Coronary artery (tissue), 2 donors: ENCODE results near the gene ETV3.

Source experiments
- DNase-seq: peaks from one replicate; pipeline ENCODE4 v3.0.0-alpha.2; 2017; ENCODE audit warnings: low spot score
- H3K27ac ChIP-seq, 2 donors: fragments of 200-600 bp; sonication (generic); one replicate each; pipeline ENCODE4 v1.5.1; 2016 to 2019
- H3K4me3 ChIP-seq: fragments of 200-600 bp; sonication (generic); 2 replicates; pipeline ENCODE4 v1.5.1; 2016; ENCODE audit warnings: mild to moderate bottlenecking, moderate library complexity
- CTCF ChIP-seq: fragments of 200-600 bp; sonication (generic); IDR thresholded peaks from one replicate; pipeline ENCODE4 v1.5.1; 2019; ENCODE audit warnings: antibody characterized with exemption

ETV3 gene

GRCh38 chr1:157168015-157168414 is 29.8 kb upstream of the ETV3 start:
- H3K27ac ChIP-seq, result no peak overlapping the region
- DNase-seq, result peak; percentile 41
- no peak for TF ChIP-seq CTCF
- H3K4me3 ChIP-seq, result no peak overlapping the region

DNA sequence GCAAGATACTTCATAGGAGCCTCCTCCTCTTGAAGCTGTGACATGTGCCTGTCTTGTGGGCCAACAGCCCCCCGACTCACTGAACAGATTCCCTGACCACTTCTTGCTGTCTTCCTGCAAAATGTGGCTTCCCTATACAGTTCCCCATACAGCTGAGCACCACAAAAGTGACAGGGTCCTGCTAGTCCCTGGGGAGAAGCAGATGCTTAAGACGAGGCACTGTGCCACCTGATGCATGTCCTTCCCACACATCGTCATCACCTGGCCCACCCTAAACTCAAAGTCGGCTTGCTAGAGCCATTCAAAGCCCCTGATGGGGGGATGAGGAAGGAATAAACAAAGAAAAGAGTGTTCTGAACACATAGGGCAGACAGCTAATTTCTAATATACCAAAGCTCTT is 29.2 kb upstream of the ETV3 start:
- peak; percentile 41 for DNase-seq
- TF ChIP-seq CTCF, result no peak
- H3K27ac ChIP-seq, result no peak overlapping the region
- no peak overlapping the region for H3K4me3 ChIP-seq

DNA sequence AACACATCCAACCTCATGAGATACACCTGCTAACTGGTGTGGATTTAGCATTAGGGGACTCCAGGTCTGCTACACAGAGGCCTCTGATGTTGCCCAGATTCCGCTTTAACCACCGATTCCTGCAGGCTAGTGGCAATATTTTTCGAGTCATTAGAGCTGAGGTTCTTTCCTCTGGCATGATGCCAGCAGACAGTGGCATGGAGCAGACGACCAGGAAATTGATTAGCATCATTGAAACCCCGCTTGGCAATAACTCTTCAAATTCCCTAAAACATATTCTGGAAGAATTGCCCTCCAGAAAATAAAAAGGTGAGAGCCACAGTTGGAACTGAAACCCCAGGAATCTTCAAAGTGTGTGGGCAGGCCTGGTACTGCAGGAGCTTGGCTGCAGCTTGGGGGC is 28.4 kb upstream of the ETV3 start:
- TF ChIP-seq CTCF, result no peak
- Histone ChIP-seq H3K4me3 (no peak overlapping the region), H3K27ac (no peak overlapping the region)
- peak; percentile 29 for DNase-seq

DNA sequence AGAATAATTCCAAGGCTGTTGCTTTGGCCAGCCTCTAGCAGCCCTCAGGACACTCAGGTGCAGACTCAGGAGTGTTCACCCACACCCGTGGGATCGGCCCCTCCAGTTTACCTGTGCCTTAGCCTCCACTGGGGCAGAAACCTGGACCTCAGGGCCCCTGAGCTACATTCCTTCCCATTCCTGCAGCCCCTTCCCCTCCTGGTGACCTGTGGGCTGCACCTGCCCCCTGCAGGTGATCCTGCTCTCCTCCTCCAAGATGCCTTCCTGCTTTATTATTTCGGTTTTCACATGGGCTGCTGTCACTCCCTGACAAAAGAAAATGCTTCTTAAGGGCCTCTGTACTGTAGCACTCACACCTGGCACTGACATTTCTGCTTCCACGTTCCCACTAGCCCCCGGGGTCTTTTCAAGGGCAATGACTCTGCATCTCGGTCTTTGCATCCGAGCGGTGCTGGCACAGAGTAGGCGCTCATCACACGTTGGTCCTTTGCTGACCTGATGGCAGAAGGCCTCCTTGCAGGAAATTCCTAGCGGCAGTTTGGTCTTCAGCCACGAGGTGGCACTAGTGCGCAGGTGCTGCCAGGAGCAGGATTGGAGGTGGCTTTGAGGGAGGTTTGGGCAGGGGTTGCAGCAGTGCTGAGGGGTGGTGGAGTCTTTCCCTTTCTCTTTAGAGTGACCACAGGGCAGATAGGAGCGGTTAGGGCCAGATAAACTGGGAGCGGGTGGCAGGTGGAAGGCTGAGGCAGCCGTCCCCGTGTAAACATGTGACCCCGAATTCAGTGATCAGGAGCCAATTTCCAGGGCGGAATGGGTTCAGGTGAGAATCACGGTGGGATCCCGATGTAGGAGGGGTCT is 25.3 kb upstream of the ETV3 start:
- H3K4me3 ChIP-seq, result no peak overlapping the region

GRCh38 chr1:157162345-157162744 is 24.1 kb upstream of the ETV3 start:
- TF ChIP-seq CTCF, result no peak
- Histone ChIP-seq H3K4me3 (no peak overlapping the region), H3K27ac (no peak overlapping the region)
- peak; percentile 33 for DNase-seq

More for the DNA sequence above, 25.3 kb upstream of the ETV3 start:
- DNase-seq, result peak; percentile 78
- TF ChIP-seq CTCF, result peak; percentile 91
- H3K27ac ChIP-seq, result no peak overlapping the region

GRCh38 chr1:157161901-157162300 is 23.7 kb upstream of the ETV3 start:
- Histone ChIP-seq H3K4me3 (no peak overlapping the region), H3K27ac (no peak overlapping the region)
- DNase-seq, result no peak
- no peak for TF ChIP-seq CTCF

DNA sequence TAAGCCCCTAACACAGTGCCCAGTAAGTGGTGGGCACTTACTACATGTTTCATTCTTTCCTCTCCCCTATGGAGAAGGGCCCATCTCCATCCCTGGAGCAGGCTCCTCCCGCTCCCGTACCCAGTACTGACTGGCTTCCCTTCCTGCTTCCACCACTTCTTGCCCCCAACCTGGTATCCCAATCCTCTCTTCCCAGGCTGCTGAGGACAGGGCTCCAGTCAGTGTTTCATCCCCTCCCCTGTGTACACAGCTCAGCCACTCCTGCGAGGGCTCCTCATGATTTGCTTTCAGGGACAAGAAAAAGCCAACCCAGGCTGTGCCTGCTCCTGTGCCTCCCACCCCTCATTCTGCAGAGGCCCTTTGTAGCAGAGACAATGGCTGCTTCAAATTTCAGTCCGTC is 20.8 kb upstream of the ETV3 start:
- Histone ChIP-seq H3K4me3 (no peak overlapping the region), H3K27ac (no peak overlapping the region)
- DNase-seq, result no peak
- TF ChIP-seq CTCF, result no peak
